Activated CD4-positive, CD25-positive, alpha-beta regulatory T cell (primary cell): ENCODE results near the gene SYNPR.

ENCODE experiments used
- DNase-seq, 4 experiments: peaks; one replicate each; lab custom pipeline; 2025; lab: John Stamatoyannopoulos, UW

The SYNPR gene

GRCh38 chr3:63473641-63474166 is 195.6 kb downstream of the SYNPR start:
- DNase-seq, result no peak

DNA sequence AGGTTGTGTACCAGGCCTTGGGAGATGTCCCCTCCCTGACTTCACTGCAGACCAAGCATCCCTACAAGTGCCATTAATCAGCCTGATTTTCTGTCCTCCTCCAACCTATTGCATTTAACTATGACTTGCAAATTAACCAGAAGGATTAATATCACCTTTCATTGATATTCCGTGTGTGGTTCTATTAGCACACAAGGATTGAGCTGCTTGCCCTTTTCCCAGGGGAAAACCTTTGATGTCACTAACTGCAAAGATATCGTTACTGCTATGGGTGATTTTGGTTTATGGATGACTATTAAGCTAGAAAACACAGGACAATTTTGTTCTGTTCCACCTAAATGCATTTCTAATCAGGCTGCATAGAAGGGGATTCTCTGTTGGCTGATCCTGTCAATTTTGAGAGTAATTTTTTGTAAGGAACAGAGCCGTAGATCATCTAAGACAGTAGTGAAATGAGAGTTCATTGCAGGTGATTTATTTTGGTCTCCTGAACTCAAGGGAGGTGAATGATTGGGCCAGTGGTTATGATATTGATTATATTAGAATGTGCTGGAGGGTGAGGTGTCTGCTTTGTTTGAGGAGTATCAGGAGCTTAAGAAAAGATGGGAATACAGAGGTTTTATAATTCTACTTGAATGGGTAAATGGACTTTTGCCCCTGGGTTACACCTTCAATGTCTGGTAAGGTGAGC is 196.9 kb downstream of the SYNPR start:
- DNase-seq, result no peak

DNA sequence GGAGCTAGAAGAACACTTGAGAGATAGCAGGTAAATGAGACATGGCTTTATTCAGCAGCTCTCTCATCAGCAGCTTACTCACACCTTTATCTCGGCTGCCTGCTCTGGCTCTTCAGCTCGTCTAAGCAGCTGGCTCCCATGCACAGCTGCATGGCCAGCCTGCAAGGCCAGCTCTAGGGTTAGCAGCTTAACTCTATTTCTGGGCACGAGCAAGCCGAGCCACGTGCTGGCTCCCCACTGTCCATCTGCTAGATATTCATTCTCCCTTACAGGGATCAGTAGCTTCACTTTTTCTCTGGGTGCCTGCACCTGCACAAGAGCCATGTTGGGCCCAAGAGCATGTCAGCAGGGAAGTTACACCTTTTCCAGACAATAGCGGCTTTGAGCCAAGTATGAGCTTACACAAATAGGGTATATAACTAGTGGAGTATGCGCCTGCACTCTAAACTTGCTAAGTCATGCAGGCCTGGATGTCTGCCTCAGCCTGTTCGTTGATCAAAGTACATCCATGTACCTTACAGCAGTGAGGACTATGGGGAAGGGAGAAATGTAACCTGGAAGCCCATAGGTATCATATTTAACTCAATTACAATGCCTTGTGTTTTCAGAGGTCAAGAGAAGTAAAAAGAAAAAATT is 199.5 kb downstream of the SYNPR start:
- no peak for DNase-seq

DNA sequence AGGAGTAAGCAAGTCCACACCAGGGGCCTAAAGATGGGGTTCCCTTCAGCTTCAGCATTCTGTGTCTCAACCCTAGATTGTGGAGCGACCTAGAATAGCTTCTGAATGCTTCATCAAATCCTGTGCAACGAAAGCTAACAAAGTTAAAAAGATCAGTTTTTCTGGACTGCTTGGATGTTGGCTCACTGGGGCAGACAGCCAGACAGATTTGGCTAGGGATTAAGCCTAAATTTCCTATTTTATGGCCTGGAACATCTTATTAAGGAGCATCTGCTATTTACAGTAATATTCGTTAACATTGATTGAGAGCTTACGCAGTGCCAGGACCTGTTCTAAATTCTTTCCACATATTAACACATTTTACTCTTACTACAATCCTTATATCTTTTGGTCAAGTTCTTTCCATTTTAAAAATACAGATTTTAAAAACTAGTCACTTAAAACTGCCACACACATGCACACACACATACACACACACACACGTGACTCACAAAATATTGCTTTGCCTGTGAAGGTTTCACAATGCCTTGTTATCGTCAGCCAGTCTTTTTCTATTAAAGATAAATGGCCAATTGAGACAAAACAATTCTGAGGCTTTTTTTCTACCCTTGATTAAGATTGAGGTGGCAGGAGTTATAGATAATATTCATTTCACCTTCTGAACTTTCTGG is 201.0 kb downstream of the SYNPR start:
- DNase-seq, result no peak

DNA sequence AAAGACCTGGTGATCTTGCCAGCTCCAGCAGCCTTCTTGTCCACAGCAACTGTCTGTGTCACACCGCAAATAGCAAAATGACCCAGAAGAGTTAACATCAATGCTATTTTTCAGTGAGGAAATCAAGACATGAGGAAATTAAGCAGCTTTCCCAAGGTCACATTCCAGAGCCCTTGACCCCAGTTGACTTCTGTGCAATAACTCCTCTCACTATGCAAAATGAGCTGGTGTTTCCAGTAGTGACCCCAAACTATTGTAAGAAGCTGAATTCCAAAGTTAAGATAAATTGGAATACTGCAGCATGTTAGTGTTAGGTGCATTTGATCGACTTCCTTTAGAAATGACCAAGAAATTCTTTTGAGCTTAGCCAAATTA is 201.5 kb downstream of the SYNPR start:
- DNase-seq, result no peak

DNA sequence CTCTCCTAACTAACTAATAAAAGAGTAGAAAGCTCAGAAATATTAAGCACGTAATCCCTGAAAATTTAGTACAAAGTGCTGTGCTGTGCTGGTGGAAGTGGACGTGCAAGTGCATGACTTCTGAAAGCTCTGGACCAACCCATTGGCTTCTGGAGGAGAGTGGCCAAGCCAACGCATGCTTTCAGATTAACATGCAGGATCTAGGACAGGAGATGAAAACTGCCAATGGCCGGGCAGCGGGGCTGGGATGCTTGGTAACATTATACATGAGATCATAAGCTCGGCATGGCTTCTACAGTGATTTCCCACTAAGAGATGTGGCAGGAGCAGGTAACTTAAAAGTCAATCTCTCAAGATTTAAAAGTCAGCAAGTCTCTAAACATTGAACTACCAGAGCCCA is 203.5 kb downstream of the SYNPR start:
- DNase-seq, result no peak

DNA sequence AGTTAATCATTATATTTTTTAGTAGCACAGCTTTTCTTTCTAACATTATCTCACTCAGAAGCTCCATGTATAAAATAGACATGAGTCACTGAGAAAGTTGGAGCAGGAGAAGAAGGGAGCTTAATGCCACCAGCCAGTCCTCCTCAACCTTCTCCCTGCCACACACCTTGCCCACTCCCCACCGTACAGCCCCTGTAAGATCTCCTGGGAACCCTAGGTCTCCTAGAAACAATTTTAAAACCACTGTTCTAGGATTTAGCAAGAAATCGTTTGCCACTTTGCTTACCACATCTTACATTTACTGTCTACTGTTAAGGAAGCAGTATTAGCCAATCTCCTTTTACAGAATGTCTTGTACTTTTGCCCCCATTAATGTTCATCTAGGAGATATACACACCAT is 204.2 kb downstream of the SYNPR start:
- no peak for DNase-seq

DNA sequence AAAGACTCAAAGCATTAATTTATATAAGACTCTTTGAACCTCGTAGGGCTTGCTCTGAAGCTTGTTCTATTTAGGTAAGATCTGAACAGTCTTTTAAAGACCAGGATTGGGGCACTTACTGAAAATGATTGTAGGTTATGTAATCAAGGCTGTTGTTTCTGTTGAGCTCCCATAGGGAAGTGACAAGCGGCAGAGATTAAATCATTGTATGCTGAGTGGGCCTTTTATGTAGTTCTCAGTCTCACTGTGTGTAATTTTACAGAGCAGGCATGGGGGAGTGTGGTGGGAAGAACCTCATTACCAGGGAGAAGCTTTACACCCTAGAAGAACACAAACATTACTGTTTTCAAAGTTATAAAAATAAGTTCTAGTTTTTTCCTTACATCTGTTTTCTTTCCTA is 214.4 kb downstream of the SYNPR start:
- no peak for DNase-seq

DNA sequence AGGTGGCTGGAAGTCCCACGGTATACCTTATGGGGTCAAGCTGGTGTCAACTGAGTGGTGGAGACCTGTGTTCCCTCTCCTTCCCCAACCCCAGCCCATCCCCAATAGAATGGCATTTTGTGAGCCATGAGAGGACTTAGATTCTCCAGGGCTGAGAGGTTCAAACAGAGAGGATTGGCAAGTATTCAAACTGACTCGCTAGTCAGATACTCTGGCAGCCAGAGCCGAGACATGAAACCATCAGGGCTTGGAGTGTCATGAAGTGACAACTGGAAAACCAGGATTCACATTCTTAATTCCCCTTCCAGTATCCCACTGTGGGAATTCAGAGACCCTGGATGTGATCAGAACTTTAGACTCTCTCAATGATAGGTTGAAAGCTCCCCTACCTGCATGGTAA is 215.0 kb downstream of the SYNPR start:
- no peak for DNase-seq

GRCh38 chr3:63494646-63495045 is 216.5 kb downstream of the SYNPR start:
- no peak for DNase-seq

- no peak for DNase-seq
Measured at GRCh38 chr3:63497641-63498040, 219.5 kb downstream of the SYNPR start.

DNA sequence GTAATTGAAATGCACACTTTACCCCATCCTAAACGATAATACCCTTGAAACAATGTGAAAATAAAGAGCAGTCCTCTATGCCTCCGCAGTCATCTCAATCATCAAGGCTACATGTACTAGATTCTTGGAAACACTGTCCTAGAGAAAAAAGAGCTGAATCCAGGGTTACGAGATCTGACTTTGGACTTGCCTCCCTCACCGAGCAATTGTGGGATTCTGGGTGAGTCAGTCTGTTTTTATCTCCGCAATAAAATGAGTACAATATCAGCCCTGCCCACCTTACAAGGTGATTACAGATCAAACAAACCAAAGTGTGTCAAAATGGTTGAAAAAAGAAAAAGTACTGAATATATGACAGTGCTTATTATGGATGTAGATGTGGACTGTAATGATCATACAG is 222.1 kb downstream of the SYNPR start:
- no peak for DNase-seq

DNA sequence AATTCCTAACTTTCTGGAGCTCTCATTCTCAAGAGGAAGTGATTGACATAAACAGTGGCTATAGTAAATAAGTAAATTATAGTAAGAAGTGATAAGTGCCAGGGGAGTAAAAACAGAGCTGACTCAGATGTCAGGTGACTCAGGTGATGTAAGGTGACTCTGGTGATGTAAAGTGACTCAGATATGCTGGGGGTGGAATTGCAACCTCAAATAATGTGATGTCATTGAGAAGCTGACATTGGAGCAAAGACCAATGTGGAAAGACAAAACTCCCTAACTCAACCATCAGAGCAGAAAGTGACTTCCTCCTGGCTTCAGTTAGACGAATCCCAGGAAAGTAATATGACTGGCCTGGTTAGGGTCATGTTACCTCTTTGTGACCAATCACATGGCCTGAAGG is 230.2 kb downstream of the SYNPR start:
- no peak for DNase-seq

- DNase-seq, result no peak
Measured at GRCh38 chr3:63508771-63509170, 230.7 kb downstream of the SYNPR start.

DNA sequence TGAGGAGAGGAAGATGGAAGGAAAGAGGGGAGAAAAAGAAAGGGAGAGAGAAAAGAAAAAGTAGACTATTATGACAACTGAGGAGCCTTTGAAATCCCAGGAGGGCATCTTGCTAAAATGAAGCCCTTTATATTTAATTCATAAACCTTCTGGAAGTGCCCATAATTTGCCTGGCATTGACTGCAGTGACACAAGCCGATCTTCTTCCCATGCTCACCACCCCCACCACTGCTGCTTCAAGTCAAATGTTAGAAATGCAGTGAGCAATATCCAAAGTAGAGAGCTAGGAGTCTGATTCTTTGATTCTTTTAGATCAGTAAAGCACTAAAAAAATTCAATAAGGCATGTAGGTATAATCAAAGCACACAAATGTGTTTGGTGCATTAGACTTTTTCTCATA is 235.7 kb downstream of the SYNPR start:
- no peak for DNase-seq

- DNase-seq, result no peak
Measured at GRCh38 chr3:63514678-63515077, 236.6 kb downstream of the SYNPR start.

DNA sequence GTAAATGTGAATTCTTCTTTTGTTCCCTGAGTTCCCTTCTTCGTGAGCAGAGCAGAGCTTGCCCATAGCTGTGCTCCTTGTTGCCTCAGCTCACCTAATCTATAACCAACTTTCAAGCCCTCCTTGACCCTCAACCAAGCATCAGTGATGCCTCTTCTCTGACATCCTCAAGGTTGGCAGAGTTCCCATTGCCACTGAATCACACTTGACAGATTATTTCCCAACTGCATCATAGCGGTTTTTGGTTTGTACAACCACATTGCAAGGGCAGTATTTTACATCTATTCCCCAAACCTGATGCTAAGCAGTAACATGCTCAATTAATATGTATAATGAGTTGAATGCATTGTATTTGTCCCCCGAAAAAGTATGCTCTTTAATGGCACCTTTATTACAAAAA is 241.3 kb downstream of the SYNPR start:
- DNase-seq, result no peak

- no peak for DNase-seq
Measured at GRCh38 chr3:63521657-63522056, 243.5 kb downstream of the SYNPR start.

DNA sequence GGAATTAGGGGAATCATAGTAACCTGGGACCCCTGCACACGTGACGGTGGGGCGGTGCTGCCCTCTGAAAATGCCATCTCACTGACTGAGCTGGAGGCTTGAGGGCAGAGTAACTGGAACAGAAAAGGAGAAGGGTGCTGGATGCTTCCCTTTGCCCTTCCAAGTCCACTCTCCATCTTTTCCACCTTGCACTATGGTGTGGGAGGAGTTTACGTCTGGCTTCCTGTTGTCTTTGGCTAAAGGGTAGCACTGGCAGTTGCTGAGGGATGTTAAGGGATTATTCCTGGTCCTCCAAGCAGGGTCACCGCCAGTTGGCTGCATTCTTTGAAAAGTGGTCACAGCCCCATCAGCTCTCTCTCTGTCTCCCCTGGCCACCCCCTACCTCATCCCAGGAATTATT is 245.0 kb downstream of the SYNPR start:
- DNase-seq, result no peak

DNA sequence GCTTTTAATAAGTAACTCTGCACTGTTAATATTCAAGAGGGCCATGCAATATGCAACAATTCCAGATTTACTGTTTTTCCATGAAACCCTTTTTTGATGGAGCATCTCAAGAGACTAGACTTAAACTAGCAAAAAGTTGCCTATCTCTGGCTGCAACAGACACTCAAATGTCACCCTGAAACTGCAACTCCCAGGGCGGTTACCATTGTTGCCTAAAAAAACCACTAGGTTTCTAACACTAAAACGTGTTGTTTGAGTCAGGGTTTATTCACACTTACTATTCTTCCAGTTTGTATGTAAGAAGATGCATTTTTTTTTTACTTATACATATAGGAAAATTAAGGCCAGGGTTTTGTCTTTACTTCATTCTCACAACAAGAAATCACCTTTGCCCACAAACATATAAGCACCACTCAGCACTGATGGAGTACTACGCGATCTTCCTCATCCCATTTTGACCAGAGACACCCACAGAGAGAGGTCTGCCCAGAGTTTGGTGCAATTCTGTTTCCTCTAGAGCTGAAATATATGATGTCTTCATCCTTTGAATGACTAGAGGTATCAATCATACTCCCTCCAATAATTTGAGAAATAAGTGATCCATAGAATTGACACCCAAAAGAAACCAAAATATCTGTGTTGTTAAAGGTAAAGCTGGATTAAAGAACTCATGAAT is 250.4 kb downstream of the SYNPR start:
- DNase-seq, result no peak

- no peak for DNase-seq
Measured at GRCh38 chr3:63532521-63532920, 254.4 kb downstream of the SYNPR start.

DNA sequence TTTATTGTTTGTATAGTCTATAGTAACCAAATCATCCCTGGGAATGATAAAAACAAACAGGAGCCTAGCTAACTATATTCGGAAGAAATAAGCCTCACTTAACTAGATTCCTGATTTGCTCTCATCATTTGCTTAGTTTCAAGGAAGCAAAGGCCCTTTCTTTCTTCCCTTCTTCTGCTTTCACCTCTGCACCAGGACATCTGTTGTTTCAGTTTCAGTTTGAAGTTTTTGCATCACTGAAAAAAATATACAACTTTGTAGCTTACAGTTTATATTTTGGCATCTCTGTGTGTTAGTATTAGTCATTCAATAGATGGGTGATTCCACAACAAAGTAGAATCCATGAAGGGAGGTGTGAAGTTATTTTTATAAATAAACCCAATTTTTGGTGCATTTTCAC is 260.8 kb downstream of the SYNPR start:
- DNase-seq, result no peak

DNA sequence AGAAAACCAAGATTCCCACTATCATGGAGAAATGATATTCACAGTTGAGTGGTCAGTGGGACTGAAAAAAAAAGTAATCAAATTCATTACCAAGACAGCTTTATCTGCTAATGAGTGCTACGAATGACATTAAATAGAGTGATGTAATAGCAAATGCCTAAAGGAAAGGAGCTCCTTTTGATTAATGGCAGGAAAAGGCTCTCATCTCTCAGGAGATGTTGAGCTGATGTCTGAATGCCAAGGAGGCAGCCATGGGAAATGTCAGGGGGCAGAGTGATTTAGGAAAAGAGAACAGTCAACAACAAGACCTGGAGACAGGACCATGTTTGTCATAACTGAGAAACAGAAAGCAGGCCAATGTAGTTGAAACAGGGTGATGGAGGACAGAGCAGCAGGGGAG is 277.7 kb downstream of the SYNPR start:
- DNase-seq, result no peak
